Smooth muscle cell of the brain vasculature (primary cell): ENCODE measurements around the gene FAM186B.
A peak's percentile ranks its signal among the peaks of the same experiment; 100 is the strongest.

Source experiments
- DNase-seq: peaks from one replicate; pipeline ENCODE4 v3.0.0-alpha.2; 2012; ENCODE audit warnings: low read depth, low spot score

The FAM186B gene

GRCh38 chr12:49609875-49610154 lies 4.4 kb upstream of the FAM186B start:
- no peak for DNase-seq

DNA sequence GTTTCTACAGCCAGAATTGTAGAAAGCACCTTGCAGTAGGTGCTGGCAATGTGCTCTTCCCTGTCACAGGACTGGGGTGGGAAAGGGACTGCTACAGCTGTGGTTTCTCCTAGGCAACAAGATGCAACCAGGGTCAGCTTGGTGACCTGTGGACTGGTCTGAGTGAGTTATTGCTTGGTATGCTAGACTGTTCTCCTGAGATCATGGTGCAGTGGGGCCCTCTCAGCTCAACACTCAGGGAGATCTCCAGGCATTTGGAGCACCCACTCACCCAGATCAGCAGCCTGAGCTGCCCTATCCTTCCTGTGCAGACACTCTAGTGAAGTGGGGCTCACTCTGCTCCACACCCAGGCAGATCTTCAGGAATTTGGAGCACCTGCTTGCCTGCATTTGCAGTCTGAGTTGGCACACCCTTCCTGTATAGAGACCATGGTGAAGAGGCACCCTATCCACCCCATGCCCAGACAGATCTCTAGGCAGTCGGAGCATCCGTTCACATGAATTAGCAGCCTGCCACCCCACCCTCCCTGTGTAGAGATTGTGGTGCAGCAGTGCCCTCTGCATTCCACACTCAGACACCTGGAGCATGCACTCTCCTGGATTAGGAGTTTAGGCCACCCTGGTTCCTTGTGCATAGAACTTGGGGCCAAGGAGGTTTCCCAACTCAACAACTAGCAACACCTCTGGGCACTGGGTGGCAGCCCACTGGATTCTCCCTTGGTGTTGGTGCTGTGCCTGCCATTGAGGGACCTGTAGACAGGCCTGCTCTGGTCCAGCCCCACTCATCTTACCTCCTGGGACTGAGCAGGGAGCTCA lies 3.8 kb upstream of the FAM186B start:
- DNase-seq, result no peak

GRCh38 chr12:49604856-49605255 lies 583 bp downstream of the FAM186B start:
- no peak for DNase-seq

DNA sequence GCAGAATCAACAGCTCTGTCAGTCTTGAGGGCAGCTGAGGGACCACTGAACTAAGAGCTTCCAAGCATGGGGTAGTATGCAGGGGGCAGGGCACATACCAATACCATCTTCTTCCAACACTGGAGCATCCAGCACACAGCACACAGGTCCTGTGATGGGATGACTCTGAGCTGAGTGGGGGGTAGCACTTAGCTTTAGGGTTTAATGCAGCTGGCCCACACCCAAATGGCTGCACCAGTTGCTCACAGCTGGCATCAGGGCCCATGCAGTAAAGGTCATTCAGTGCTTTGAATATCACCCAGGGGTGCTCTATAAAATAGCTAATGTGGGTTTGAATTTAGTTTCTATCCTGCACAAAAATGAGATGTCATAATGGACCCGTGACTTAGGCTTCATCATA lies 1.7 kb downstream of the FAM186B start:
- DNase-seq, result no peak

- no peak for DNase-seq
These were observed 5.5 kb downstream of the FAM186B start for GRCh38 chr12:49599961-49600360.

GRCh38 chr12:49598527-49598926 lies 6.9 kb downstream of the FAM186B start:
- no peak for DNase-seq

GRCh38 chr12:49588721-49589516 lies 16.5 kb downstream of the FAM186B start:
- DNase-seq, result no peak

- no peak for DNase-seq
These were observed 17.2 kb downstream of the FAM186B start for GRCh38 chr12:49588281-49588680.

DNA sequence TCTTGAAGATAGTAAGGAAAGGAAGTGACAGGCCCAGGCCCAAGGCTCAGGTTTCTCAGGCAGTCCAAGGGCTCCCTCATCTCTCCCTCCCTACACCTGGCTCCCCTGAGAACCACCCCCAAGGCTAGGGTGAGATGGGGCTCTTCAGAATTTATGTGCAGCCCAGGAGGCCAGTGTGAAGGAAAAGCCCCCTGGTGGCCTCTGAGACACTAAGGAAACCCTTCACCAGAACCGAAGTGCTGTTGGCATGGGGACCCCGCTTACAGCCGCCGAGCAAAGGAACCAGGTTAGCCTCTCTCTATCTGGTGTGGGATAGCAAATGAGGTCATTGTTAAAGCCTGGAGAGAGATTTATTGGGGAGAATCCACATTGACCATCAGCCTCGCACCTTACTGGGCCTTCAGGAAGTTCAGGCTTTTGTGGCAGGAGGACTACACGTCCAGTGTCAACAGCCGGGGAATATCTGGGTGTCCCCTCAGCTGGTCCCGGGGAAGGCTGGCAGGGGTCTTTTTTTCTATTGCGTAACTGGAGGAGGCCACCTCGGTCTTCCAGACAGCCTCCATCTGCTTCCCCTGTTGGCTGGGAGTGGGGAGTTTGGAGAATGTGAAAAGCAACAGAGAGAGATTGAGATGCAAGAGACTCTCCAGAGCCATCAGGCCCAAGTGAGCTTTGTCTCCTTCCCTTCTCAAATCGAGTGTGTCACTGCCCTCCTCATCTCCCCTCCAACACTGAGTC lies 18.1 kb downstream of the FAM186B start:
- DNase-seq, result no peak

DNA sequence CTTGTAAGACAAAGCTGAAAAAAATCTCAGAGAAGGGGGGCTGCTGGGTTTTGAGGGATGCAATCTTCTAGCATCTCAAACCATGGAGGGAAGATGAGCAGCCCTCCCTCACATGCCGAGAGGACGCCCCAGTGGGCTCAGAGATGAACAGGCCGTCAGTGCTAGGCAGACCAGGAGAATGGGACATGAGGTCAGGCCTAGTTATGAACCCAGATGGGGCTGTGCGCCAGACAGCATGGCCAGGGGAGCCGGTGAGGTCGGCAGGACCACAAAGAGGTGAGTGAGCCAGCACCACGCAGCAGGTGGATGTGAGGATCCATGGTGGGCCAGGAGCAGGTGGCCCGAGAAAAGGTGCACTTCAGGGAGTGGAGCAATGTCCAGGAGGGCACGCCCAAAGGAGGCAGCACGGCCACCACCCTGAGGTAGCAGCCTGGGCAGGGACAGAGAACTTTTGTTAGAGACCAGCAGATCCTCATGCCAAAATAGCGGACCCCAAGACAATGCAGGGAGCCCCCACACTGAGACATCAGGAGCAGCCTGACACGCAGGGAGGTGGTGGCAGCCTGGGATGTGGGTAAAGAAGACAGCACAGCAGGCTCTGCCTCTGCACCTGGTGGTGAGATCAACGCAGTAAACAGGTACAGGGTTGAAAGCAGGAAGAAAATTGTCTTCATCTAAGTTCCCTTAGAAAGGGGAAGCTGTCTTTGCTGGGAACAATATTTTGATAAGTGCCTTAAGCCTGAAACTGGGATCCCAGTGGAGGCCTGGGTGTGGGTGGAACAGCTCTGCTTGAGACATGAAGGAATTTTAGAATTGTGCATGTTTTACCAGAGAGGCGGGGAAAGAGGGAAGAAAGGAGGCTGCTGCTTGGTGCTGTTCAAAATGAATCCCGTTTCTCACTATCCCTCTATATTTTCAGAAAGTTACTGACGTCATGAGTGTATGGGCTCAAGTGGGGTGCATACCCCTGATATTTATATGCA lies 19.7 kb downstream of the FAM186B start:
- no peak for DNase-seq

- no peak for DNase-seq
These were observed 20.8 kb downstream of the FAM186B start for GRCh38 chr12:49584591-49584990.

GRCh38 chr12:49583366-49584094 lies 21.9 kb downstream of the FAM186B start:
- no peak for DNase-seq

DNA sequence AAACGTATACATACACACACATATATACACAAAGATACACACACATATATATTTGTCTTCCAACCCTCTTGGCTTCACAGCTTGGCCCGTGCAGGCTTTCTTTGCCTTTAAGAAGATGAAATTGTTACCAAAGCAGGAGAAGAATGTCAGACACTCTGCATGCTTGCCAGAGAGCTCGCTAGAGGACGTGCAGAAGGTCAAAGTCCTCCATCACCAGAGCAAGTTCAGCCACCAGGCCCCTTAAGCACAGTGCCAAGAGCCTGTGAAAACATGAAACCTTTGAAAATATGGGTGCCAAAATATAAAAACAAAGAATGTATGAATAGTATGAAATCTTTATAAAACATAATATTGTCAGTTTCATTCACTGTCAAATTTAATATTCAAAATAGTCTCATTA lies 22.6 kb downstream of the FAM186B start:
- DNase-seq, result no peak

GRCh38 chr12:49582201-49582600 lies 23.2 kb downstream of the FAM186B start:
- DNase-seq, result no peak

- DNase-seq, result peak; percentile 54
These were observed 24.6 kb downstream of the FAM186B start for GRCh38 chr12:49580572-49581535.

GRCh38 chr12:49578471-49579112 lies 26.8 kb downstream of the FAM186B start:
- no peak for DNase-seq

- DNase-seq, result no peak
These were observed 27.7 kb downstream of the FAM186B start for GRCh38 chr12:49577589-49578315.

- no peak for DNase-seq
These were observed 36.8 kb downstream of the FAM186B start for GRCh38 chr12:49568442-49569162.
